SK-N-SH (cell line): ENCODE results near the gene CD33. TPM values are rescaled to one million over a fixed set of nuclear protein-coding genes. Genes with fewer than 3 reads are reported as not detected.
"Not testable (repeated sequence)": the region's sequence is repeated elsewhere in the genome, so short reads cannot be mapped to it uniquely, and the experiment has no call there.

Experiments used
- CTCF ChIA-PET: fragments of 300-600, 350-600 bp; formaldehyde crosslinking; extraction: SDS; loops from one replicate; lab custom pipeline; 2021; lab: Yijun Ruan, JAX
- POLR2A ChIA-PET: fragments of 350-600 bp; sonication (Branson Sonifier 250); formaldehyde crosslinking; extraction: SDS; loops from one replicate; lab custom pipeline; 2020; ENCODE audit warnings: antibody characterized with exemption, inconsistent platforms; lab: Yijun Ruan, JAX
- DNase-seq: peaks from one replicate; pipeline ENCODE4 v3.0.0; 2012
- H2AFZ ChIP-seq: fragments of 200-600 bp; sonication (generic); 2 replicates; pipeline ENCODE4 v1.8.1; 2016; ENCODE audit warnings: antibody characterized with exemption, mild to moderate bottlenecking, low read depth
- H3F3A ChIP-seq: fragments of 200-600 bp; sonication (generic); replicated peaks from 2 replicates; pipeline ENCODE3; 2016; ENCODE audit warnings: antibody characterized with exemption, mild to moderate bottlenecking; ENCODE audit not compliant: insufficient read depth
- H3K27ac ChIP-seq, 2 experiments: fragments of 200-500 bp in 1 of 2; fragments of 200-600 bp in 1 of 2; sonication (Bioruptor generic) in 1 of 2; sonication (generic), shearing (Covaris generic) in 1 of 2; 2 replicates each; pipeline versions ENCODE4 v1.5.1 to v1.6.1; 2014 to 2016; ENCODE audit warnings: low read depth in 2 of 2, inconsistent platforms in 1 of 2, low read length in 1 of 2, mild to moderate bottlenecking in 1 of 2, mixed read lengths in 1 of 2
- H3K27me3 ChIP-seq: fragments of 200-600 bp; sonication (generic), shearing (Covaris generic); 2 replicates; pipeline ENCODE4 v1.6.1; 2016; ENCODE audit warnings: mixed run types; ENCODE audit not compliant: insufficient read depth
- H3K36me3 ChIP-seq, 2 experiments: fragments of 200-500 bp in 1 of 2; fragments of 200-600 bp in 1 of 2; sonication (Bioruptor generic) in 1 of 2; sonication (generic) in 1 of 2; replicated peaks in 1 of 2; 2 replicates each; pipeline versions ENCODE3 to v1.5.1; 2014 to 2016; ENCODE audit warnings: low read length in 1 of 2, mild to moderate bottlenecking in 1 of 2; ENCODE audit not compliant: insufficient read depth in 2 of 2, control insufficient read depth in 1 of 2
- H3K4me1 ChIP-seq, 2 experiments: fragments of 200-500 bp in 1 of 2; fragments of 200-600 bp in 1 of 2; sonication (Bioruptor generic) in 1 of 2; sonication (generic), shearing (Covaris generic) in 1 of 2; 2 replicates each; pipeline versions ENCODE4 v1.5.1 to v1.6.1; 2014 to 2016; ENCODE audit warnings: low read depth in 1 of 2, low read length in 1 of 2, mixed run types in 1 of 2; ENCODE audit not compliant: insufficient read depth in 2 of 2, control insufficient read depth in 1 of 2
- H3K4me2 ChIP-seq: fragments of 200-600 bp; sonication (generic), shearing (Covaris generic); 2 replicates; pipeline ENCODE4 v1.6.1; 2017; ENCODE audit warnings: mixed run types
- H3K4me3 ChIP-seq, 2 experiments: fragments of 200-500 bp in 1 of 2; fragments of 200-600 bp in 1 of 2; sonication (Bioruptor generic) in 1 of 2; sonication (generic), shearing (Covaris generic) in 1 of 2; 2 replicates each; pipeline versions ENCODE4 v1.5.1 to v1.8.1; 2014 to 2016; ENCODE audit warnings: low read depth in 2 of 2, inconsistent platforms in 1 of 2, low read length in 1 of 2, mild to moderate bottlenecking in 1 of 2, mixed read lengths in 1 of 2, moderate library complexity in 1 of 2
- H3K79me2 ChIP-seq: fragments of 200-600 bp; sonication (generic); 2 replicates; pipeline ENCODE4 v1.8.1; 2017; ENCODE audit warnings: mild to moderate bottlenecking; ENCODE audit not compliant: insufficient read depth
- H3K9ac ChIP-seq: fragments of 200-600 bp; sonication (generic); 2 replicates; pipeline ENCODE4 v1.6.1; 2017; ENCODE audit warnings: mixed run types
- H3K9me2 ChIP-seq: fragments of 200-600 bp; sonication (generic); 2 replicates; pipeline ENCODE4 v1.6.1; 2017; ENCODE audit warnings: mixed run types
- H3K9me3 ChIP-seq: fragments of 200-600 bp; sonication (generic); 2 replicates; pipeline ENCODE4 v1.6.1; 2017; ENCODE audit warnings: mixed run types, mild to moderate bottlenecking, moderate library complexity
- H4K20me1 ChIP-seq: fragments of 200-600 bp; sonication (generic); 2 replicates; pipeline ENCODE4 v1.6.1; 2017; ENCODE audit warnings: mild to moderate bottlenecking, mixed run types; ENCODE audit not compliant: insufficient read depth
- ELF1 ChIP-seq: IDR thresholded peaks from 2 replicates; pipeline ENCODE4 v1.4.0; 2012
- GATA2 ChIP-seq: sonication (generic); formaldehyde crosslinking; IDR thresholded peaks from 2 replicates; pipeline ENCODE4 v1.5.0; 2020; ENCODE audit warnings: mild to moderate bottlenecking, missing genetic modification reagents
- MXI1 ChIP-seq: IDR thresholded peaks from 2 replicates; pipeline ENCODE4 v1.6.1; 2012; ENCODE audit warnings: mild to moderate bottlenecking, low read depth, low read length, improper control_type of control experiment
- RAD21 ChIP-seq: IDR thresholded peaks from 2 replicates; pipeline ENCODE4 v1.6.1; 2012; ENCODE audit warnings: mild to moderate bottlenecking, low read length
- TCF12 ChIP-seq: IDR thresholded peaks from 2 replicates; pipeline ENCODE4 v1.4.0; 2012
- USF1 ChIP-seq: IDR thresholded peaks from 2 replicates; pipeline ENCODE4 v1.4.0; 2012; ENCODE audit warnings: low read depth, borderline replicate concordance
- USF2 ChIP-seq: fragments of 150-350 bp; IDR thresholded peaks from 2 replicates; pipeline ENCODE4 v1.6.1; 2017; ENCODE audit warnings: antibody characterized with exemption, low read length, low read depth, borderline replicate concordance
- WGBS: methylation state at CpG from one replicate; pipeline ENCODE4 v1.1.6; 2017; ENCODE audit warnings: low lambda C conversion rate; 5-methylcytosine and 5-hydroxymethylcytosine counted together
- polyA plus RNA-seq, 3 experiments: library from polyadenylated mRNA; depleted of rRNA; stranded (reverse); fragments of >200 nt; gene quantifications; 2 replicates each; pipeline ENCODE4 v1.2.3, GENCODE V29; 2012

CD33 gene
- 0.36 and 0.67 TPM in 2 replicates for polyA plus RNA-seq (2012; rRNA removed)
- 0.23 and 0.31 TPM in 2 replicates for polyA plus RNA-seq (2012; cell fraction: cytosol; rRNA removed)
- 0.87 and 1.8 TPM in 2 replicates for polyA plus RNA-seq (2012; cell fraction: nucleus; rRNA removed)

- not testable (repeated sequence) for H3K4me1 ChIP-seq, H3K27me3 ChIP-seq, H3K27ac ChIP-seq
These were observed at the start of gene CD33 for GRCh38 chr19:51224898-51225393. TSS of gene CD33 (plus strand) at chr19:51225080. CDS start at chr19:51225119, 39 bp downstream.

GRCh38 chr19:51179256-51179655 is 45.6 kb upstream of the CD33 start:
- Histone ChIP-seq H3K79me2 (no peaks in the 10 kb centered on the region), H4K20me1 (no peaks in the 10 kb centered on the region), H3K36me3 (no peaks in the 10 kb centered on the region), H3K27ac (no peak overlapping the region), H3F3A (no peaks in the 10 kb centered on the region), H3K9ac (no peak overlapping the region), H3K9me2 (no peaks in the 10 kb centered on the region), H3K4me3 (no peak overlapping the region), H3K9me3 (no peaks in the 10 kb centered on the region), H3K4me2 (no peak overlapping the region), H3K27me3 (peaks cover 7% of the 10 kb centered on the region), H3K4me1 (no peaks in the 10 kb centered on the region), H2AFZ (no peak overlapping the region)
- WGBS: 4% methylated on average over 1 of the region's 1 CpG
- DNase-seq: no peak
- TF ChIP-seq USF2 (no peak), GATA2 (CRISPR knock-in tag) (no peak), ELF1 (no peak), TCF12 (no peak)
- CTCF ChIA-PET: interaction anchor here (1.8 kb wide), 1 partner anchor 158 kb away, joined by 4 read pairs; no protein-coding TSS in a partner anchor
- POLR2A ChIA-PET: no interaction called here

More at GRCh38 chr19:51224898-51225393, at the start of gene CD33:
- CTCF ChIA-PET: interaction anchor here (2.9 kb wide), 1 partner anchor 35 kb away, joined by 6 read pairs; no protein-coding TSS in a partner anchor
- H3K9me3 ChIP-seq, H4K20me1 ChIP-seq, H3K9me2 ChIP-seq, H3K4me3 ChIP-seq, H2AFZ ChIP-seq, DNase-seq, H3K4me2 ChIP-seq, H3K36me3 ChIP-seq, H3K9ac ChIP-seq, H3F3A ChIP-seq, H3K79me2 ChIP-seq, POLR2A ChIA-PET: not testable (repeated sequence)
- WGBS: 9% methylated on average over 10 of the region's 11 CpGs

GRCh38 chr19:51181377-51181912 is 43.4 kb upstream of the CD33 start:
- no peaks in the 10 kb centered on the region for H3K36me3 ChIP-seq
- no peaks in the 10 kb centered on the region for H3K9me2 ChIP-seq
- POLR2A ChIA-PET: no interaction called here
- H3K4me2 ChIP-seq: no peak overlapping the region
- no peak for TF ChIP-seq USF1
- no peak for TF ChIP-seq MXI1
- TF ChIP-seq RAD21: no peak
- TF ChIP-seq, all 33 proteins: peak for 0
- no peak for DNase-seq
- no peaks in the 10 kb centered on the region for H3F3A ChIP-seq
- H3K79me2 ChIP-seq: no peaks in the 10 kb centered on the region
- H2AFZ ChIP-seq: no peak overlapping the region
- CTCF ChIA-PET: no interaction called here
- no peak overlapping the region for H3K4me3 ChIP-seq
- no peaks in the 10 kb centered on the region for H3K9me3 ChIP-seq
- H3K4me1 ChIP-seq: no peaks in the 10 kb centered on the region
- WGBS: 67% methylated on average over 7 of the region's 39 CpGs
- H3K27ac ChIP-seq: no peak overlapping the region
- no peaks in the 10 kb centered on the region for H4K20me1 ChIP-seq
- peaks cover 28% of the 10 kb centered on the region for H3K27me3 ChIP-seq
- H3K9ac ChIP-seq: no peak overlapping the region
